HEK293 (cell line): ENCODE data around the gene SESN1.

Experiments used
- CTCF ChIA-PET: fragments of 350-600 bp; formaldehyde crosslinking; extraction: SDS; loops from one replicate; lab custom pipeline; 2021; ENCODE audit warnings: antibody characterized with exemption; lab: Yijun Ruan, JAX
- POLR2A ChIA-PET: fragments of 300-600 bp; formaldehyde crosslinking; extraction: SDS; loops from one replicate; lab custom pipeline; 2020; ENCODE audit warnings: antibody characterized with exemption, inconsistent platforms; lab: Yijun Ruan, JAX
- H3K27ac ChIP-seq: fragments of 200-500 bp; sonication (Bioruptor generic); 2 replicates; pipeline ENCODE4 v1.5.1; 2014; ENCODE audit warnings: low read depth, low read length, control low read depth, inconsistent platforms; ENCODE audit errors: extremely low read depth
- H3K36me3 ChIP-seq, 2 experiments: fragments of 200-500 bp in 1 of 2; sonication (Bioruptor generic) in 1 of 2; 1 replicate in 1 of 2; 2 replicates in 1 of 2; pipeline ENCODE4 v1.5.1; 2014 to 2017; ENCODE audit warnings: inconsistent platforms in 2 of 2, low read length in 2 of 2; ENCODE audit not compliant: control insufficient read depth in 2 of 2, insufficient read depth in 1 of 2
- H3K4me1 ChIP-seq: fragments of 200-500 bp; sonication (Bioruptor generic); 2 replicates; pipeline ENCODE4 v1.5.1; 2014; ENCODE audit warnings: mild to moderate bottlenecking, low read length, inconsistent platforms; ENCODE audit not compliant: control insufficient read depth, insufficient read depth
- H3K4me3 ChIP-seq: 2 replicates; pipeline ENCODE4 v1.5.1; 2011; ENCODE audit warnings: low read depth, mild to moderate bottlenecking, control low read depth, low read length, moderate library complexity
- H3K9me3 ChIP-seq: fragments of 200-500 bp; sonication (Bioruptor generic); 2 replicates; pipeline ENCODE4 v1.5.1; 2014; ENCODE audit warnings: low read depth, low read length, inconsistent platforms; ENCODE audit not compliant: control insufficient read depth, insufficient read depth
- GLIS2 ChIP-seq: fragments of 450-650 bp; formaldehyde crosslinking; IDR thresholded peaks from 2 replicates; pipeline ENCODE4 v1.5.1; 2016; ENCODE audit warnings: missing biosample characterization, missing genetic modification characterization
- MEIS1 ChIP-seq: sonication (generic); formaldehyde crosslinking; IDR thresholded peaks from 2 replicates; pipeline ENCODE4 v1.8.1; 2022; ENCODE audit warnings: missing genetic modification reagents, mild to moderate bottlenecking, borderline replicate concordance
- SP2 ChIP-seq: fragments of 450-650 bp; formaldehyde crosslinking; IDR thresholded peaks from 2 replicates; pipeline ENCODE4 v1.5.1; 2016; ENCODE audit warnings: missing biosample characterization, missing genetic modification characterization
- ZNF112 ChIP-seq: fragments of 450-650 bp; formaldehyde crosslinking; IDR thresholded peaks from 2 replicates; pipeline ENCODE4 v1.5.0; 2017; ENCODE audit warnings: missing biosample characterization, missing genetic modification characterization
- ZNF138 ChIP-seq: fragments of 450-650 bp; formaldehyde crosslinking; IDR thresholded peaks from 2 replicates; pipeline ENCODE4 v1.5.1; 2016; ENCODE audit warnings: missing biosample characterization, missing genetic modification characterization, borderline replicate concordance
- ZNF140 ChIP-seq: fragments of 450-650 bp; formaldehyde crosslinking; IDR thresholded peaks from 2 replicates; pipeline ENCODE4 v1.5.1; 2016; ENCODE audit warnings: missing biosample characterization, missing genetic modification characterization
- ZNF155 ChIP-seq: fragments of 450-650 bp; formaldehyde crosslinking; IDR thresholded peaks from 2 replicates; pipeline ENCODE4 v1.5.1; 2016; ENCODE audit warnings: missing biosample characterization, missing genetic modification characterization
- ZNF391 ChIP-seq: fragments of 450-650 bp; formaldehyde crosslinking; IDR thresholded peaks from 2 replicates; pipeline ENCODE4 v1.5.1; 2016; ENCODE audit warnings: low read depth, missing biosample characterization, missing genetic modification characterization, borderline replicate concordance
- ZNF426 ChIP-seq: fragments of 450-650 bp; formaldehyde crosslinking; IDR thresholded peaks from 2 replicates; pipeline ENCODE4 v1.5.1; 2017; ENCODE audit warnings: missing biosample characterization, missing genetic modification characterization, mild to moderate bottlenecking, inconsistent platforms, moderate library complexity
- ZNF654 ChIP-seq: fragments of 450-650 bp; formaldehyde crosslinking; IDR thresholded peaks from 2 replicates; pipeline ENCODE4 v1.5.1; 2016; ENCODE audit warnings: low read depth, missing biosample characterization, missing genetic modification characterization
- TF ChIP-seq, protein P1 (sequence below): fragments of 450-650 bp; formaldehyde crosslinking; conservative IDR thresholded peaks from 2 replicates; pipeline ENCODE4 v1.5.1; 2016; ENCODE audit warnings: low read depth, missing biosample characterization, missing genetic modification characterization
- TF ChIP-seq, protein P2 (sequence below): fragments of 450-650 bp; formaldehyde crosslinking; IDR thresholded peaks from 2 replicates; pipeline ENCODE4 v1.5.1; 2016; ENCODE audit warnings: missing biosample characterization, missing genetic modification characterization
- TF ChIP-seq, protein P3 (sequence below): fragments of 450-650 bp; formaldehyde crosslinking; IDR thresholded peaks from 2 replicates; pipeline ENCODE4 v1.5.1; 2016; ENCODE audit warnings: missing biosample characterization, missing genetic modification characterization
- TF ChIP-seq, protein P4 (sequence below): fragments of 450-650 bp; formaldehyde crosslinking; IDR thresholded peaks from 2 replicates; pipeline ENCODE4 v1.5.1; 2017; ENCODE audit warnings: missing biosample characterization, missing genetic modification characterization
- TF ChIP-seq, protein P5 (sequence below): fragments of 450-650 bp; formaldehyde crosslinking; IDR thresholded peaks from 2 replicates; pipeline ENCODE4; 2016; ENCODE audit warnings: missing biosample characterization, missing genetic modification characterization
- TF ChIP-seq, protein P6 (sequence below): fragments of 450-650 bp; formaldehyde crosslinking; IDR thresholded peaks from 2 replicates; pipeline ENCODE4 v1.5.0; 2017; ENCODE audit warnings: missing biosample characterization, missing genetic modification characterization, borderline replicate concordance

The SESN1 gene

DNA sequence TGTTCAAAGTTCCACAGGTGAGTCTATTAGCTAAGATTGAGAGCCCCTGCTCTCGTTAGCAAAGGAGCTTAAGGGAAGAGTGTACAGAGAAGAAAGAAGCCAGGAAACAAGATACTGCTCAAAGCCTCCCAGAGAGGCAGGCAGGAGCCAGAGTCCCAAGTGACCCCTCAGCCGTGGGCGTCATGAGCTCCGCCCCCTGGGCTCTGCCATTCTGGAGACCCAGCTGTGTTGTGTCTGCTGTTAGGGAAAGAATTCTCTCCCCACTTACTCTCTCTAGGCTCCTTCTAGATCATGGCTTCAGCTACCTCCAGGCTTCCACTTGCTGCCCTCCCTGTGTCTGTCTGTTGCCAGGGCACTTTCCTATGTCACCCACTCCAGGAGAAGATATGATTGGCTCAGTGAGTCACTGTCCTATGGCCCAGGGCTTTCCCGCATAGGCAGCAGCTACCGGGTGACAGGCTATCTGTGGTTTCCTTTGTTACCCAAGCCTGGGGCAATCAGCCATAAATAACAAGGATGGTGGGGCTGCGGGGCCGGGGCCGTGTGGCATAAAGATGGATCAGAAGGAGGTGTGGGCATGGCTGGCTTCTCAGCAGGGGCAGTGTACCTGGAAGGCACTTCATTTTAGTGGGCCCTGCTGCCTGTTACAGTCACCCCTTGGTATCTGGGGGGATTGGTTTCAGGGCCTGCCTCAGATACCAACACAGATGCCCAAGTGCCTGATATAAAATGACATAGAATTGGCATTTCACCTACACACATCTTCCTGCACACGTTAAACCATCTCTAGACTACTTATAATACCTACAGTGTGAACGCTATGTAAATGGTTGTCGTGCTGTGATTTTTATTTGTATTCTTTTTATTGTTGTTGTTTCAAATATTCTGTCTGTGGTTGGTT, 127.5 kb downstream of the SESN1 start (continued):
- TF ChIP-seq, protein P1, sequence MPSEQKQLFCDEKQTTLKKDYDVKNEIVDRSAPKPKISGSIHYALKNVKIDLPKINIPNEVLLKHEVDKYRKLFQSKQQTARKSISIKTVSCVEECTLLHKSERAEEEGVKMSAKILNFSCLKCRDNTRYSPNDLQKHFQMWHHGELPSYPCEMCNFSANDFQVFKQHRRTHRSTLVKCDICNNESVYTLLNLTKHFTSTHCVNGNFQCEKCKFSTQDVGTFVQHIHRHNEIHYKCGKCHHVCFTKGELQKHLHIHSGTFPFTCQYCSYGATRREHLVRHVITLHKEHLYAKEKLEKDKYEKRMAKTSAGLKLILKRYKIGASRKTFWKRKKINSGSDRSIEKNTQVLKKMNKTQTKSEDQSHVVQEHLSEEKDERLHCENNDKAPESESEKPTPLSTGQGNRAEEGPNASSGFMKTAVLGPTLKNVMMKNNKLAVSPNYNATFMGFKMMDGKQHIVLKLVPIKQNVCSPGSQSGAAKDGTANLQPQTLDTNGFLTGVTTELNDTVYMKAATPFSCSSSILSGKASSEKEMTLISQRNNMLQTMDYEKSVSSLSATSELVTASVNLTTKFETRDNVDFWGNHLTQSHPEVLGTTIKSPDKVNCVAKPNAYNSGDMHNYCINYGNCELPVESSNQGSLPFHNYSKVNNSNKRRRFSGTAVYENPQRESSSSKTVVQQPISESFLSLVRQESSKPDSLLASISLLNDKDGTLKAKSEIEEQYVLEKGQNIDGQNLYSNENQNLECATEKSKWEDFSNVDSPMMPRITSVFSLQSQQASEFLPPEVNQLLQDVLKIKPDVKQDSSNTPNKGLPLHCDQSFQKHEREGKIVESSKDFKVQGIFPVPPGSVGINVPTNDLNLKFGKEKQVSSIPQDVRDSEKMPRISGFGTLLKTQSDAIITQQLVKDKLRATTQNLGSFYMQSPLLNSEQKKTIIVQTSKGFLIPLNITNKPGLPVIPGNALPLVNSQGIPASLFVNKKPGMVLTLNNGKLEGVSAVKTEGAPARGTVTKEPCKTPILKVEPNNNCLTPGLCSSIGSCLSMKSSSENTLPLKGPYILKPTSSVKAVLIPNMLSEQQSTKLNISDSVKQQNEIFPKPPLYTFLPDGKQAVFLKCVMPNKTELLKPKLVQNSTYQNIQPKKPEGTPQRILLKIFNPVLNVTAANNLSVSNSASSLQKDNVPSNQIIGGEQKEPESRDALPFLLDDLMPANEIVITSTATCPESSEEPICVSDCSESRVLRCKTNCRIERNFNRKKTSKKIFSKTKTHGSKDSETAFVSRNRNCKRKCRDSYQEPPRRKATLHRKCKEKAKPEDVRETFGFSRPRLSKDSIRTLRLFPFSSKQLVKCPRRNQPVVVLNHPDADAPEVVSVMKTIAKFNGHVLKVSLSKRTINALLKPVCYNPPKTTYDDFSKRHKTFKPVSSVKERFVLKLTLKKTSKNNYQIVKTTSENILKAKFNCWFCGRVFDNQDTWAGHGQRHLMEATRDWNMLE (tag by site-specific recombination), result no peak
- TF ChIP-seq MEIS1 (no peak), ZNF138 (tag by site-specific recombination) (no peak), GLIS2 (tag by site-specific recombination) (peak; percentile 58; the same call in 1 of the 2 replicates), SP2 (tag by site-specific recombination) (peak; percentile 48), ZNF112 (tag by site-specific recombination) (no peak)
- TF ChIP-seq, protein P2, sequence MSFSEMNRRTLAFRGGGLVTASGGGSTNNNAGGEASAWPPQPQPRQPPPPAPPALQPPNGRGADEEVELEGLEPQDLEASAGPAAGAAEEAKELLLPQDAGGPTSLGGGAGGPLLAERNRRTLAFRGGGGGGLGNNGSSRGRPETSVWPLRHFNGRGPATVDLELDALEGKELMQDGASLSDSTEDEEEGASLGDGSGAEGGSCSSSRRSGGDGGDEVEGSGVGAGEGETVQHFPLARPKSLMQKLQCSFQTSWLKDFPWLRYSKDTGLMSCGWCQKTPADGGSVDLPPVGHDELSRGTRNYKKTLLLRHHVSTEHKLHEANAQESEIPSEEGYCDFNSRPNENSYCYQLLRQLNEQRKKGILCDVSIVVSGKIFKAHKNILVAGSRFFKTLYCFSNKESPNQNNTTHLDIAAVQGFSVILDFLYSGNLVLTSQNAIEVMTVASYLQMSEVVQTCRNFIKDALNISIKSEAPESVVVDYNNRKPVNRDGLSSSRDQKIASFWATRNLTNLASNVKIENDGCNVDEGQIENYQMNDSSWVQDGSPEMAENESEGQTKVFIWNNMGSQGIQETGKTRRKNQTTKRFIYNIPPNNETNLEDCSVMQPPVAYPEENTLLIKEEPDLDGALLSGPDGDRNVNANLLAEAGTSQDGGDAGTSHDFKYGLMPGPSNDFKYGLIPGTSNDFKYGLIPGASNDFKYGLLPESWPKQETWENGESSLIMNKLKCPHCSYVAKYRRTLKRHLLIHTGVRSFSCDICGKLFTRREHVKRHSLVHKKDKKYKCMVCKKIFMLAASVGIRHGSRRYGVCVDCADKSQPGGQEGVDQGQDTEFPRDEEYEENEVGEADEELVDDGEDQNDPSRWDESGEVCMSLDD (tag by site-specific recombination), result no peak
- TF ChIP-seq, protein P3, sequence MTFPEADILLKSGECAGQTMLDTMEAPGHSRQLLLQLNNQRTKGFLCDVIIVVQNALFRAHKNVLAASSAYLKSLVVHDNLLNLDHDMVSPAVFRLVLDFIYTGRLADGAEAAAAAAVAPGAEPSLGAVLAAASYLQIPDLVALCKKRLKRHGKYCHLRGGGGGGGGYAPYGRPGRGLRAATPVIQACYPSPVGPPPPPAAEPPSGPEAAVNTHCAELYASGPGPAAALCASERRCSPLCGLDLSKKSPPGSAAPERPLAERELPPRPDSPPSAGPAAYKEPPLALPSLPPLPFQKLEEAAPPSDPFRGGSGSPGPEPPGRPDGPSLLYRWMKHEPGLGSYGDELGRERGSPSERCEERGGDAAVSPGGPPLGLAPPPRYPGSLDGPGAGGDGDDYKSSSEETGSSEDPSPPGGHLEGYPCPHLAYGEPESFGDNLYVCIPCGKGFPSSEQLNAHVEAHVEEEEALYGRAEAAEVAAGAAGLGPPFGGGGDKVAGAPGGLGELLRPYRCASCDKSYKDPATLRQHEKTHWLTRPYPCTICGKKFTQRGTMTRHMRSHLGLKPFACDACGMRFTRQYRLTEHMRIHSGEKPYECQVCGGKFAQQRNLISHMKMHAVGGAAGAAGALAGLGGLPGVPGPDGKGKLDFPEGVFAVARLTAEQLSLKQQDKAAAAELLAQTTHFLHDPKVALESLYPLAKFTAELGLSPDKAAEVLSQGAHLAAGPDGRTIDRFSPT (tag by site-specific recombination), result no peak; the same call in 1 of the 2 replicates
- TF ChIP-seq, protein P4, sequence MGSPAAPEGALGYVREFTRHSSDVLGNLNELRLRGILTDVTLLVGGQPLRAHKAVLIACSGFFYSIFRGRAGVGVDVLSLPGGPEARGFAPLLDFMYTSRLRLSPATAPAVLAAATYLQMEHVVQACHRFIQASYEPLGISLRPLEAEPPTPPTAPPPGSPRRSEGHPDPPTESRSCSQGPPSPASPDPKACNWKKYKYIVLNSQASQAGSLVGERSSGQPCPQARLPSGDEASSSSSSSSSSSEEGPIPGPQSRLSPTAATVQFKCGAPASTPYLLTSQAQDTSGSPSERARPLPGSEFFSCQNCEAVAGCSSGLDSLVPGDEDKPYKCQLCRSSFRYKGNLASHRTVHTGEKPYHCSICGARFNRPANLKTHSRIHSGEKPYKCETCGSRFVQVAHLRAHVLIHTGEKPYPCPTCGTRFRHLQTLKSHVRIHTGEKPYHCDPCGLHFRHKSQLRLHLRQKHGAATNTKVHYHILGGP (tag by site-specific recombination), result no peak

DNA sequence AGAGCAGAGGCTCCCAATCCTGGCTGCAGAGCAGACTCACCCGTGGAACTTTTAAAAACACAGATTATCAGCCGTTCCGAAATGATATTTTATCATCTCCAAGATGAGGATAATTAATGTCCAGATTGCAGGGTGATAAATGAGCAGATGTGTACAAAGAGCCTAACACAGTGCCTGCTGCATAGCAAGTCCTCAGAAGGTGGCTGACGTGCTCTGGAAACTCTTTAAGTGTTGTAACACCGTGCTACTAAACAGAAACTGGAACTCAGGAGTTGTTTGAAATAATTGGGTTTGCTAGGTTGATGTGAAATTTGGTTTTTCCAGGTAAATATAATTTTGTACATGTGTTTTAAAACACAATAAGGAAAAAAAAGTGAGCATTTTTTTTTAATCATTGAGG, 128.4 kb downstream of the SESN1 start:
- TF ChIP-seq ZNF391 (tag by site-specific recombination) (no peak), GLIS2 (tag by site-specific recombination) (no peak), ZNF426 (tag by site-specific recombination) (no peak), ZNF140 (no peak), ZNF654 (tag by site-specific recombination) (no peak), ZNF155 (tag by site-specific recombination) (no peak)
- TF ChIP-seq, protein P5, sequence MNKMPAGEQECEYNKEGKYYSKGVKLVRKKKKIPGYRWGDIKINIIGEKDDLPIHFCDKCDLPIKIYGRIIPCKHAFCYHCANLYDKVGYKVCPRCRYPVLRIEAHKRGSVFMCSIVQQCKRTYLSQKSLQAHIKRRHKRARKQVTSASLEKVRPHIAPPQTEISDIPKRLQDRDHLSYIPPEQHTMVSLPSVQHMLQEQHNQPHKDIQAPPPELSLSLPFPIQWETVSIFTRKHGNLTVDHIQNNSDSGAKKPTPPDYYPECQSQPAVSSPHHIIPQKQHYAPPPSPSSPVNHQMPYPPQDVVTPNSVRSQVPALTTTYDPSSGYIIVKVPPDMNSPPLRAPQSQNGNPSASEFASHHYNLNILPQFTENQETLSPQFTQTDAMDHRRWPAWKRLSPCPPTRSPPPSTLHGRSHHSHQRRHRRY (tag by site-specific recombination), result no peak
- TF ChIP-seq, protein P6, sequence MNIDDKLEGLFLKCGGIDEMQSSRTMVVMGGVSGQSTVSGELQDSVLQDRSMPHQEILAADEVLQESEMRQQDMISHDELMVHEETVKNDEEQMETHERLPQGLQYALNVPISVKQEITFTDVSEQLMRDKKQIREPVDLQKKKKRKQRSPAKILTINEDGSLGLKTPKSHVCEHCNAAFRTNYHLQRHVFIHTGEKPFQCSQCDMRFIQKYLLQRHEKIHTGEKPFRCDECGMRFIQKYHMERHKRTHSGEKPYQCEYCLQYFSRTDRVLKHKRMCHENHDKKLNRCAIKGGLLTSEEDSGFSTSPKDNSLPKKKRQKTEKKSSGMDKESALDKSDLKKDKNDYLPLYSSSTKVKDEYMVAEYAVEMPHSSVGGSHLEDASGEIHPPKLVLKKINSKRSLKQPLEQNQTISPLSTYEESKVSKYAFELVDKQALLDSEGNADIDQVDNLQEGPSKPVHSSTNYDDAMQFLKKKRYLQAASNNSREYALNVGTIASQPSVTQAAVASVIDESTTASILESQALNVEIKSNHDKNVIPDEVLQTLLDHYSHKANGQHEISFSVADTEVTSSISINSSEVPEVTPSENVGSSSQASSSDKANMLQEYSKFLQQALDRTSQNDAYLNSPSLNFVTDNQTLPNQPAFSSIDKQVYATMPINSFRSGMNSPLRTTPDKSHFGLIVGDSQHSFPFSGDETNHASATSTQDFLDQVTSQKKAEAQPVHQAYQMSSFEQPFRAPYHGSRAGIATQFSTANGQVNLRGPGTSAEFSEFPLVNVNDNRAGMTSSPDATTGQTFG (tag by site-specific recombination), result no peak
- TF ChIP-seq, all 188 proteins: peak for 0
- POLR2A ChIA-PET, result interaction anchor here (1.1 to 1.5 kb wide), 3 partner anchors 21 to 416 kb away, joined by 3 read pairs; partner anchors contain the start of gene CD164

More for the DNA sequence above, 128.4 kb downstream of the SESN1 start:
- CTCF ChIA-PET, result interaction anchor here (0.7 to 1.8 kb wide), 5 partner anchors 32 to 107 kb away, joined by 3 to 6 read pairs (median 3); no protein-coding TSS in a partner anchor
- Histone ChIP-seq H3K4me3 (no peak overlapping the region), H3K9me3 (no peaks in the 10 kb centered on the region), H3K36me3 (no peaks in the 10 kb centered on the region), H3K27ac (no peak overlapping the region), H3K4me1 (peaks cover 12% of the 10 kb centered on the region)
